ENCODE data around the gene TRPM4. TPM values are rescaled to one million over a fixed set of nuclear protein-coding genes. Genes with fewer than 3 reads are reported as not detected.

The TRPM4 gene
- total and polyA plus RNA-seq, 10 of the 15 experiments (the other 5 are each of a cell fraction or from before 2014, with no cell fraction given), result 0.10 to 0.64 (median 0.15) TPM; not detected in 7

DNA sequence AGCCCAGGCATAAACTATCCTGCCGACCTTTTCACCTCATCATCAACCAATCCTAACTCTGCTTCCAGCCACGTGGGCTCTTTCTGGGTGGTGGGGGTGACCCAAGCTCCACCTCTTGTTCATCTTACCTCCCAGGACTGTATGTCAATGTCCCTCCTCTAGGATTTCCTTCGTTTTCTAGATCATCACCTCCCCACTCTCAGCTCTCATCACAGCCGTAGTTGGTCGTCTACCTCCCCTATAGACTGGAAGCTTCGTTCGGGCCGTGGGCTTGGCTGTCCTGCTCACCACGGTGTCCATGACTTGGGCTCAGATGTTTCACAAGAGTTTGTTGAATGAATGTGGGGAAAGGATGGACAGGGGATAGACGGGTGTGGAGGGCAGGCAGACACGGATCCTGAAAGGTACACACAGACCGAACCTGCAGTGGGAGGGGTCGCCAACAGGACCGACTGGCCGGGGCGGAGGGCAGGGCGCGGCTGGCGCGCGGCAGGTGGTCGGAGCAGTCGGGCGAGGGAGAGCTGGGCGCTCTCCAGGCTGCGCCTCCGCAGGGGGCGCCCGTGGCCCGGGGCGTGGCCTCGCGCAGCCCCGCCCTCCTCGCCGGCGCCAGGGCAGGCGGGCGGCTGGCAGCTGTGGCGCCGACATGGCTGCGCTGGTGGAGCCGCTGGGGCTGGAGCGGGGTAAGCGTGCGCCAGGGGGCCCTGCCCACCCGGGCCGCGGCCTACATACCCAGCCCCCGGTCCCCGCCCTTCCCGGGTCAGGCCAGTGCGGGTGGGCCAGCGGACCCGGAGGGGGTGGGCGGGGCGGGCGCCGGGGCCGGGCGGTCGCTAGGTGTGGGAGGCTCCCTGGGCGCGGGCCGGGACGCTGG lies 43.6 kb upstream of the TRPM4 start, which contains the start of gene LIN7B (continued):
- TF ChIP-seq, protein P1, sequence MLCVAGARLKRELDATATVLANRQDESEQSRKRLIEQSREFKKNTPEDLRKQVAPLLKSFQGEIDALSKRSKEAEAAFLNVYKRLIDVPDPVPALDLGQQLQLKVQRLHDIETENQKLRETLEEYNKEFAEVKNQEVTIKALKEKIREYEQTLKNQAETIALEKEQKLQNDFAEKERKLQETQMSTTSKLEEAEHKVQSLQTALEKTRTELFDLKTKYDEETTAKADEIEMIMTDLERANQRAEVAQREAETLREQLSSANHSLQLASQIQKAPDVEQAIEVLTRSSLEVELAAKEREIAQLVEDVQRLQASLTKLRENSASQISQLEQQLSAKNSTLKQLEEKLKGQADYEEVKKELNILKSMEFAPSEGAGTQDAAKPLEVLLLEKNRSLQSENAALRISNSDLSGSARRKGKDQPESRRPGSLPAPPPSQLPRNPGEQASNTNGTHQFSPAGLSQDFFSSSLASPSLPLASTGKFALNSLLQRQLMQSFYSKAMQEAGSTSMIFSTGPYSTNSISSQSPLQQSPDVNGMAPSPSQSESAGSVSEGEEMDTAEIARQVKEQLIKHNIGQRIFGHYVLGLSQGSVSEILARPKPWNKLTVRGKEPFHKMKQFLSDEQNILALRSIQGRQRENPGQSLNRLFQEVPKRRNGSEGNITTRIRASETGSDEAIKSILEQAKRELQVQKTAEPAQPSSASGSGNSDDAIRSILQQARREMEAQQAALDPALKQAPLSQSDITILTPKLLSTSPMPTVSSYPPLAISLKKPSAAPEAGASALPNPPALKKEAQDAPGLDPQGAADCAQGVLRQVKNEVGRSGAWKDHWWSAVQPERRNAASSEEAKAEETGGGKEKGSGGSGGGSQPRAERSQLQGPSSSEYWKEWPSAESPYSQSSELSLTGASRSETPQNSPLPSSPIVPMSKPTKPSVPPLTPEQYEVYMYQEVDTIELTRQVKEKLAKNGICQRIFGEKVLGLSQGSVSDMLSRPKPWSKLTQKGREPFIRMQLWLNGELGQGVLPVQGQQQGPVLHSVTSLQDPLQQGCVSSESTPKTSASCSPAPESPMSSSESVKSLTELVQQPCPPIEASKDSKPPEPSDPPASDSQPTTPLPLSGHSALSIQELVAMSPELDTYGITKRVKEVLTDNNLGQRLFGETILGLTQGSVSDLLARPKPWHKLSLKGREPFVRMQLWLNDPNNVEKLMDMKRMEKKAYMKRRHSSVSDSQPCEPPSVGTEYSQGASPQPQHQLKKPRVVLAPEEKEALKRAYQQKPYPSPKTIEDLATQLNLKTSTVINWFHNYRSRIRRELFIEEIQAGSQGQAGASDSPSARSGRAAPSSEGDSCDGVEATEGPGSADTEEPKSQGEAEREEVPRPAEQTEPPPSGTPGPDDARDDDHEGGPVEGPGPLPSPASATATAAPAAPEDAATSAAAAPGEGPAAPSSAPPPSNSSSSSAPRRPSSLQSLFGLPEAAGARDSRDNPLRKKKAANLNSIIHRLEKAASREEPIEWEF (IDR thresholded peaks at IDR 0.05; ENCODE audit: insufficient replicate concordance, low read depth, low read length), result no peak
- TF ChIP-seq NBN (IDR thresholded peaks at IDR 0.05) (no peak), SMC3 (IDR thresholded peaks at IDR 0.05; ENCODE audit: borderline replicate concordance, low read length) (no peak), LARP7 (IDR thresholded peaks at IDR 0.05) (peak; percentile 58; the same call in 1 of the 2 replicates), EGR1 (IDR thresholded peaks at IDR 0.05; ENCODE audit: borderline replicate concordance in 1 of 2, low read depth in 2 of 2, low read length in 2 of 2) (0 out of 3 replicates have a peak, but pooled peaks of 1 of the 2 experiments have one; percentile 36), CREB1 (IDR thresholded peaks at IDR 0.05; ENCODE audit: low read depth) (no peak), IKZF2 (IDR thresholded peaks at IDR 0.05) (no peak), STAT3 (IDR thresholded peaks at IDR 0.05; ENCODE audit: low read depth, low read length) (no peak), GATAD2B (conservative IDR thresholded peaks at IDR 0.05; ENCODE audit: low read depth) (peak; percentile 91; the same call in 1 of the 2 replicates), RCOR1 (conservative IDR thresholded peaks at IDR 0.05; ENCODE audit: low read depth, low read length) (no peak), CEBPB (IDR thresholded peaks at IDR 0.05; ENCODE audit: borderline replicate concordance in 1 of 2, low read depth in 2 of 2, low read length in 2 of 2) (no peak)
- TF ChIP-seq, protein P2, sequence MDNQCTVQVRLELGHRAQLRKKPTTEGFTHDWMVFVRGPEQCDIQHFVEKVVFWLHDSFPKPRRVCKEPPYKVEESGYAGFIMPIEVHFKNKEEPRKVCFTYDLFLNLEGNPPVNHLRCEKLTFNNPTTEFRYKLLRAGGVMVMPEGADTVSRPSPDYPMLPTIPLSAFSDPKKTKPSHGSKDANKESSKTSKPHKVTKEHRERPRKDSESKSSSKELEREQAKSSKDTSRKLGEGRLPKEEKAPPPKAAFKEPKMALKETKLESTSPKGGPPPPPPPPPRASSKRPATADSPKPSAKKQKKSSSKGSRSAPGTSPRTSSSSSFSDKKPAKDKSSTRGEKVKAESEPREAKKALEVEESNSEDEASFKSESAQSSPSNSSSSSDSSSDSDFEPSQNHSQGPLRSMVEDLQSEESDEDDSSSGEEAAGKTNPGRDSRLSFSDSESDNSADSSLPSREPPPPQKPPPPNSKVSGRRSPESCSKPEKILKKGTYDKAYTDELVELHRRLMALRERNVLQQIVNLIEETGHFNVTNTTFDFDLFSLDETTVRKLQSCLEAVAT (IDR thresholded peaks at IDR 0.05), result no peak
- TF ChIP-seq, protein P3, sequence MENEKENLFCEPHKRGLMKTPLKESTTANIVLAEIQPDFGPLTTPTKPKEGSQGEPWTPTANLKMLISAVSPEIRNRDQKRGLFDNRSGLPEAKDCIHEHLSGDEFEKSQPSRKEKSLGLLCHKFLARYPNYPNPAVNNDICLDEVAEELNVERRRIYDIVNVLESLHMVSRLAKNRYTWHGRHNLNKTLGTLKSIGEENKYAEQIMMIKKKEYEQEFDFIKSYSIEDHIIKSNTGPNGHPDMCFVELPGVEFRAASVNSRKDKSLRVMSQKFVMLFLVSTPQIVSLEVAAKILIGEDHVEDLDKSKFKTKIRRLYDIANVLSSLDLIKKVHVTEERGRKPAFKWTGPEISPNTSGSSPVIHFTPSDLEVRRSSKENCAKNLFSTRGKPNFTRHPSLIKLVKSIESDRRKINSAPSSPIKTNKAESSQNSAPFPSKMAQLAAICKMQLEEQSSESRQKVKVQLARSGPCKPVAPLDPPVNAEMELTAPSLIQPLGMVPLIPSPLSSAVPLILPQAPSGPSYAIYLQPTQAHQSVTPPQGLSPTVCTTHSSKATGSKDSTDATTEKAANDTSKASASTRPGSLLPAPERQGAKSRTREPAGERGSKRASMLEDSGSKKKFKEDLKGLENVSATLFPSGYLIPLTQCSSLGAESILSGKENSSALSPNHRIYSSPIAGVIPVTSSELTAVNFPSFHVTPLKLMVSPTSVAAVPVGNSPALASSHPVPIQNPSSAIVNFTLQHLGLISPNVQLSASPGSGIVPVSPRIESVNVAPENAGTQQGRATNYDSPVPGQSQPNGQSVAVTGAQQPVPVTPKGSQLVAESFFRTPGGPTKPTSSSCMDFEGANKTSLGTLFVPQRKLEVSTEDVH (IDR thresholded peaks at IDR 0.05; ENCODE audit: low read depth, partially characterized antibody), result no peak
- TF ChIP-seq, protein P4, sequence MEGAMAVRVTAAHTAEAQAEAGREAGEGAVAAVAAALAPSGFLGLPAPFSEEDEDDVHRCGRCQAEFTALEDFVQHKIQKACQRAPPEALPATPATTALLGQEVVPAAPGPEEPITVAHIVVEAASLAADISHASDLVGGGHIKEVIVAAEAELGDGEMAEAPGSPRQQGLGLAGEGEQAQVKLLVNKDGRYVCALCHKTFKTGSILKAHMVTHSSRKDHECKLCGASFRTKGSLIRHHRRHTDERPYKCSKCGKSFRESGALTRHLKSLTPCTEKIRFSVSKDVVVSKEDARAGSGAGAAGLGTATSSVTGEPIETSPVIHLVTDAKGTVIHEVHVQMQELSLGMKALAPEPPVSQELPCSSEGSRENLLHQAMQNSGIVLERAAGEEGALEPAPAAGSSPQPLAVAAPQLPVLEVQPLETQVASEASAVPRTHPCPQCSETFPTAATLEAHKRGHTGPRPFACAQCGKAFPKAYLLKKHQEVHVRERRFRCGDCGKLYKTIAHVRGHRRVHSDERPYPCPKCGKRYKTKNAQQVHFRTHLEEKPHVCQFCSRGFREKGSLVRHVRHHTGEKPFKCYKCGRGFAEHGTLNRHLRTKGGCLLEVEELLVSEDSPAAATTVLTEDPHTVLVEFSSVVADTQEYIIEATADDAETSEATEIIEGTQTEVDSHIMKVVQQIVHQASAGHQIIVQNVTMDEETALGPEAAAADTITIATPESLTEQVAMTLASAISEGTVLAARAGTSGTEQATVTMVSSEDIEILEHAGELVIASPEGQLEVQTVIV (IDR thresholded peaks at IDR 0.05; ENCODE audit: borderline replicate concordance, partially characterized antibody), result no peak
- TF ChIP-seq, protein P5, sequence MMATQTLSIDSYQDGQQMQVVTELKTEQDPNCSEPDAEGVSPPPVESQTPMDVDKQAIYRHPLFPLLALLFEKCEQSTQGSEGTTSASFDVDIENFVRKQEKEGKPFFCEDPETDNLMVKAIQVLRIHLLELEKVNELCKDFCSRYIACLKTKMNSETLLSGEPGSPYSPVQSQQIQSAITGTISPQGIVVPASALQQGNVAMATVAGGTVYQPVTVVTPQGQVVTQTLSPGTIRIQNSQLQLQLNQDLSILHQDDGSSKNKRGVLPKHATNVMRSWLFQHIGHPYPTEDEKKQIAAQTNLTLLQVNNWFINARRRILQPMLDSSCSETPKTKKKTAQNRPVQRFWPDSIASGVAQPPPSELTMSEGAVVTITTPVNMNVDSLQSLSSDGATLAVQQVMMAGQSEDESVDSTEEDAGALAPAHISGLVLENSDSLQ (IDR thresholded peaks at IDR 0.05), result no peak
